HG03439 (cell line): Measurements from ENCODE around the gene SDE2.
"Not testable (repeated sequence)": the region's sequence is repeated elsewhere in the genome, so short reads cannot be mapped to it uniquely, and the experiment has no call there.

Experiments used
- ATAC-seq: cut with Tn5 transposase; IDR thresholded peaks from one replicate; pipeline ENCODE4 v1.9.1; 2021; ENCODE audit warnings: mild to moderate bottlenecking, moderate library complexity; ENCODE audit not compliant: unreplicated experiment

SDE2 gene

GRCh38 chr1:225945564-225945963 is 53.6 kb downstream of the SDE2 start:
- no peak for ATAC-seq

GRCh38 chr1:225944951-225945350 is 54.2 kb downstream of the SDE2 start:
- no peak for ATAC-seq

GRCh38 chr1:225944387-225944786 is 54.8 kb downstream of the SDE2 start:
- no peak for ATAC-seq

- ATAC-seq, result no peak
Observed at GRCh38 chr1:225943582-225943981, 55.6 kb downstream of the SDE2 start.

- ATAC-seq, result peak; percentile 87
Observed at GRCh38 chr1:225942574-225942973, 56.6 kb downstream of the SDE2 start.

GRCh38 chr1:225941942-225942222 is 57.3 kb downstream of the SDE2 start:
- ATAC-seq, result no peak

GRCh38 chr1:225941187-225941941 is 57.8 kb downstream of the SDE2 start, which contains the start of gene LEFTY2:
LEFTY2 (minus strand) TSS chr1:225941220; CDS start chr1:225941140, 80 bp downstream.
- ATAC-seq, result no peak

- ATAC-seq, result no peak
Observed at GRCh38 chr1:225940385-225941151, 58.6 kb downstream of the SDE2 start.

- not testable (repeated sequence) for ATAC-seq
Observed at GRCh38 chr1:225939939-225940310, 59.2 kb downstream of the SDE2 start.

- not testable (repeated sequence) for ATAC-seq
Observed at GRCh38 chr1:225939097-225939938, 59.8 kb downstream of the SDE2 start.

GRCh38 chr1:225937048-225937968 is 61.8 kb downstream of the SDE2 start:
- no peak for ATAC-seq

- no peak for ATAC-seq
Observed at GRCh38 chr1:225936523-225936922, 62.6 kb downstream of the SDE2 start.

- ATAC-seq, result not testable (repeated sequence)
Observed at GRCh38 chr1:225936086-225936485, 63.1 kb downstream of the SDE2 start.

GRCh38 chr1:225934711-225935110 is 64.4 kb downstream of the SDE2 start:
- no peak for ATAC-seq

GRCh38 chr1:225933072-225933471 is 66.1 kb downstream of the SDE2 start:
- no peak for ATAC-seq
